GM21423 (cell line): ENCODE measurements around the gene LPCAT3.
A peak's percentile ranks its signal among the peaks of the same experiment; 100 is the strongest.

Source experiments
- ATAC-seq: cut with Tn5 transposase; IDR thresholded peaks from one replicate; pipeline ENCODE4 v1.9.1; 2021; ENCODE audit warnings: mild to moderate bottlenecking, moderate library complexity; ENCODE audit not compliant: unreplicated experiment

LPCAT3 gene

GRCh38 chr12:6965026-6965661 lies 53.1 kb downstream of the LPCAT3 start:
- ATAC-seq = no peak

DNA sequence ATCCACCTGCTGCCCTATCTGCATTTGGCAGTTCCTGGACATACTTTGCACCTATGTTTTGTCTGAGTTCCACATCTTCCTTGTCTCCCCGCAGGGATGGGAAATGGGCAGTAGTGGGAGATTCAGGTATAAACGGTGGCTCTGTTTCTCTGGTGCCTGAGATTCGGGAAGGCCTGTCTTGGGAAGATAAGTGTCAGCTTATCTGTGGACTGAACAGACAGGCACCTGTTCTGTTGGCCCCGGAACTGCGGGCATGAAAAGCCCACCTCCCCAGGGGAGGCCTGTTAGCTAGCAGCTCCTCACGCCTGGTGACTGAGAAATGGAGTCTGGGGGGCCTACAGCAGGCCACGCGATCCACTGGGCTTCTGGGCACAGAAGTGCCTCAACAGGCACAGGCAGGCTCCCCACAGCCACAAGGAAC lies 53.7 kb downstream of the LPCAT3 start:
- ATAC-seq = no peak

GRCh38 chr12:6963791-6964413 lies 54.4 kb downstream of the LPCAT3 start:
- ATAC-seq = no peak

DNA sequence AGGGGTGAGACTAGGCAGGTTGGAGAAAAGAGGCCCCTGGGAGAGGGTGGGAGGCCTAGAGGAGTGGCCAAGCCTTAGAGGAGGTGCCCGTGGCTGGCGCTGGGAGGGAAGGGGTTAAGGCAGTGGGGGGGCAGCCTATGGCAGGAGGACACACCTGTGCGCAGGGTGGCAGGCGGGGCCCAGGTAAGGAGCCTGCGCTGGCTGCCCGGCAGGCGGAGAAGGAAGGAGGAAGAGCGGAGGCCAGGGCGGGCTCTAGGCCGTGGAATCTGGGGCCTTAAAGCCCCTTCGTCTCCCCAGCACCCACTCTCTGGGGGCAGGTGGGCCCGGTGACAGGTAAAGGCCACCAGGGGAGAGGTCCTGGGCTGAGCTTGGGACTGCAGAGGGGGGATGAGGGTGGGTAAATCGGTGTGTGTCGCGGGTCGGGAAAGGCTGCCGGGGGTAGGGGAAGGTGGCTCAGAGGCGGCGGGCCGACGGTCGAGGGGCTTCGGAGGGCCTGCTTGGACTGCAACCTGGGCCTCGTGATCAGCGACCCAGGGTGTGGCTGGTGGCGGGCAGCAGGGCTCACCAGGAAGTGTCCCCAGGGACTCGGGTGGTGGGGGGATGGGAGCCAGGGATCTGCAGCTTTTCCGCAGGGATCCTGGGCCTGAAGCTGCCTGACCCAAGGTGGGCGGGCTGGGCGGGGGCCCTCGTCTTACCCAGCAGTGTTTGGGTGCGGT lies 55.1 kb downstream of the LPCAT3 start:
- ATAC-seq = no peak

- no peak for ATAC-seq
Observed at GRCh38 chr12:6962285-6963015, 55.8 kb downstream of the LPCAT3 start.

GRCh38 chr12:6961695-6962284 lies 56.5 kb downstream of the LPCAT3 start:
- no peak for ATAC-seq

DNA sequence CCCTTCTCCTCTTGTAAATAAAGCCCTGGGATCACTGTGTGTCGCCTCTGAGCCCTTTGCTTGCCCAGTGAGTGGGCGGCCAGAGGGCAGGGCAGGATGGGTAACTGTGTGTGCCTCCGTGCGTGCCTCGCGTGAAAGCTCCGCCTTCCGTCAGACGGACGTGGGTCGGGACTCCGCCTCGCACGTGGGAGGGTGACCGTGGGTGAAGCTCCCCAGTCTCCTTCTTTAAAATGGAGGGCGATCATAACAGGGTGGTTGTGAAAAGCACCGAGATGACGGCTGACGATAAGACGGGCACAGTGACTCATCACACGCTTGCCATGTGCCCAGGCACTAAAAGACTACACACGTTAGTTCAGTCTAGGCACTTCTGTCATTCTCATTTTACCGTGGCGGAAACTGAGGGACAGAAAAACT lies 57.0 kb downstream of the LPCAT3 start:
- ATAC-seq = no peak

GRCh38 chr12:6960593-6961277 lies 57.5 kb downstream of the LPCAT3 start:
- no peak for ATAC-seq

DNA sequence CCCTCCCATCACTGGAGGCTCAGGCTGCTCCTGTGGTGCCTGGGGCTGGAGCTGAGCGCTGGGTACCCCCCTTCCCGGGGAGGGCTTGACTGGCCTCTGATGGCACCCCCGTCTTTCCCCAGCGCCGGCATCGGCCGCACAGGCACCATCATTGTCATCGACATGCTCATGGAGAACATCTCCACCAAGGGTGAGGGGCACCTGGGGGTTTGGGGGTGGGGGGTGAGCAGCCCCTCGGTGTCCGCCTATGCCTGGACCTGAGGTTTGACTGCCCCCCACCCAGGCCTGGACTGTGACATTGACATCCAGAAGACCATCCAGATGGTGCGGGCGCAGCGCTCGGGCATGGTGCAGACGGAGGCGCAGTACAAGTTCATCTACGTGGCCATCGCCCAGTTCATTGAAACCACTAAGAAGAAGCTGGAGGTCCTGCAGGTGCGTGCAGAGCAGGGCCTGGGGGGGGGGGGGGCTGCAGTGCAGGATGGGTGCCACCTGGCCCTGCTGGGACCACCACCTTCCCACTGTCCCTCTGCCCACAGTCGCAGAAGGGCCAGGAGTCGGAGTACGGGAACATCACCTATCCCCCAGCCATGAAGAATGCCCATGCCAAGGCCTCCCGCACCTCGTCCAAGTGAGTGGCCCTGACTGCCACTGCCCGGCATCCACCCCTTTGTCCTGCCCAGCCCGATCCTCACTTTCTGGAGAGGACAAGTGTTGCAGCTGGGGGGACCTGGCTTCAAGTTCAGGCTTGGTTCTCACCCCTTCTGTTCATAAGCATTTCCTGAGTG lies 58.3 kb downstream of the LPCAT3 start:
- no peak for ATAC-seq

DNA sequence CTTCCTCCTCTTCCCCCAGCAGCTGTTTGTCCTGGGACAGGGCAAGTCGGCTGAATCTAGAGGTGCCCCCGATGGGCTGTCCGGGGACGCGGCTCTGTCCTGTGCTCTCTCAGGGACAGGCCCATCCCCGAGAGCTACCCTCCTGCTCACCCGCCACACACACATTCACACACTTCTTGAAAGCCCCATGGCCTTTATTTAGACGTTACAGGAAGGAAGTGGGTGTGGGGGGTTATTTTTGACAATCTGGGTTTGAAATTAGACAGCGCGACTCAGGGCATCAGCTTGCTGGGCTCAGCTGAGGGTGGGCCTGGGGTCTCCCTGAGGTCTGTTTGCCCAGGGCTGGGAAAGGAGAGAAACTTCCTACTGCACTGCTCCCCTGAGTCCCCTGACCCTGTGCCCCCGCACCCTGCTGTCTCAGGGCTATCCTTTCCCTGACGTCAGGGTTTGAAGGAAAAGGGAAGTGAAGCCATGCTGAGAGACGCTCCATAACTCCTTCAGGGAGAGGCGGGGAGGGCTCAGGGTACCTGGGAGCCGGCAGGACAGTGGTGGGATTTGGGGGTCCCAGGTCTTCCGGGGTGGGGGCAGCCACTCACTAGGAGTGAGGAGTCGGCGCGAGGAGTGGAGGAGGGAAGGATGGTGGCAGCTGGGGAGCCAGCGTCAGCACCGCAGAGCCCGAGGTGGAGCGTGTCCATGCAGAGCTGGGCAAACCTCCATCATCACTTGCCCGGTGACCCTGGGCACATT lies 59.0 kb downstream of the LPCAT3 start:
- peak; percentile 49 for ATAC-seq

DNA sequence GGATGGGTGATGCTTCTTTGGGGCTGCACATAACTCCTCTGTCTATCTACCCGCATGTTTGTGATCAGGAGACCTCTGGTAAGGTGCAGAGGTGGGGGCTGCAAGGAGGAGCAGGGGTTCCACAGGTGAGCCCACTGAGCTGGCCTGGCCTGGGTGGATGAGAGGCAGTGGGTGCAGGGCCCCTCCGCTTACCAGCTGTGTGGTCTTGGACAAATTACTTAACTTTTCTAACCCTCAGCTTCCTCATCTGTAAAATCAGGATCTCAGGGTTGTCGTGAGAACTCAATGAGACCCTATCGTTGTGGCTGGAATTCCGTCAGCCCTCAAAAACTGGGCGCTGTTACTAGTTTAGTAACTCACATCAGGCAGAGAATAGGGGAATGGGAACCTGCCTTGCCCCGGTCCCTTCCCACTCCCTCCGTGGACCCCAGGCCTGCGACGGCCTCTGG lies 59.6 kb downstream of the LPCAT3 start:
- ATAC-seq = no peak

DNA sequence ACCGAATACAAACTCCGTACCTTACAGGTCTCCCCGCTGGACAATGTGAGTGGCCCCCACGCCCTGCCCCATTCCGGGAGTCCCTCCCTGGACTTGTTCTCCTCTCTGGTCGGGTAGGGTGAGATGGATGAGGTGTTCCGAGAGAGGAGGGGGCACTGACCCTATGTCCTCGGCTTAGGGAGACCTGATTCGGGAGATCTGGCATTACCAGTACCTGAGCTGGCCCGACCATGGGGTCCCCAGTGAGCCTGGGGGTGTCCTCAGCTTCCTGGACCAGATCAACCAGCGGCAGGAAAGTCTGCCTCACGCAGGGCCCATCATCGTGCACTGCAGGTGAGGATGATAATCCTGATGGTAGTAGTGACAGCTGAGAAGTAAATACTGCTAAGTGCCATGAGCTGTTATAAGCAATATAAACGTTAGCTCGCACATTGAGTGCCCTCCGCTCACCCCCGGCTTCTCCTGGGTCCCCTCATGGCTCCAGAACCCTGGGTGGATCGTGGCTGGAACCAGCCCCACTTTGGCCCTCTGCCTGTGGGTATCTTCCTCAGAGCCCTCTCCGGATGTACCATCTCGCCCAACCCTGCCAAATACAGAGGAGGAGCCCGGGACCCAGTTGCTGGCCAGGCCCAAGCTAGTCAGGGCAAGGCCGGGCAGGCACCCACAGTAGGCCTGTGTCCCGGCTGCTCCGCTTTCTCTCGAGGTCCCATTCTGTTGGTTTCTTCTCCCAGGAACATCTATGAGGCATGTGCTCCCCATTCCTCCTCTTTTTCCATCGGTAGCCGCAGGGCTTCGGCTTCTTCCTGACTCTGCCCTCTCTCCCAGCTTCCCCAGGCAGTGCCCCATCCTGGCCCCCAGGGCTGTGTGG lies 60.3 kb downstream of the LPCAT3 start:
- no peak for ATAC-seq

- ATAC-seq = no peak
Observed at GRCh38 chr12:6957151-6957701, 61.0 kb downstream of the LPCAT3 start.

DNA sequence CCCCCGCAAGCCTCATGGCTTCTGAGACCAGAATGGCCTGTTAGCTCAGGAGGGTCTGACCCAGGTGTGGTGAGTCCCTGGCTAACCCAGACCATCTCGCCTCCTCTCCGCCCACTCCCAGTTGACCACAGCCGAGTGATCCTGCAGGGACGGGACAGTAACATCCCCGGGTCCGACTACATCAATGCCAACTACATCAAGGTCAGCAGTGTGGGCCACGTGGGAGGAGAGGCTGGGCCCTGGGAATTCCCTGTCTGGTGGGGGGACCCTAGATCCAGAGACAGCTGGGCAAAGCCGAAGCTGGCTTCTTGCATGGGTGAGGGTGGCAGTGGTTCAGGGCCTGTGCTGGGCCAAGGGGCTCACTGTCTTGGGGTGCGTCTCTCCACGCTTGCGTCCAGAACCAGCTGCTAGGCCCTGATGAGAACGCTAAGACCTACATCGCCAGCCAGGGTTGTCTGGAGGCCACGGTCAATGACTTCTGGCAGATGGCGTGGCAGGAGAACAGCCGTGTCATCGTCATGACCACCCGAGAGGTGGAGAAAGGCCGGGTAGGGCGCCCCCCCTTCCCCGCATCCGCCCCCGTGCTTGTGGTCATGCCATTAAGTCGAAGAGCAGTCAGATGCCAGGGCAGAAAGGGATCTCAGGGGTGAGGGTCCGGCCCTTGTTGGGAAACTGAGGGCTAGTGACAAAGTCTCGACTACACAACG lies 62.1 kb downstream of the LPCAT3 start:
- ATAC-seq = no peak

DNA sequence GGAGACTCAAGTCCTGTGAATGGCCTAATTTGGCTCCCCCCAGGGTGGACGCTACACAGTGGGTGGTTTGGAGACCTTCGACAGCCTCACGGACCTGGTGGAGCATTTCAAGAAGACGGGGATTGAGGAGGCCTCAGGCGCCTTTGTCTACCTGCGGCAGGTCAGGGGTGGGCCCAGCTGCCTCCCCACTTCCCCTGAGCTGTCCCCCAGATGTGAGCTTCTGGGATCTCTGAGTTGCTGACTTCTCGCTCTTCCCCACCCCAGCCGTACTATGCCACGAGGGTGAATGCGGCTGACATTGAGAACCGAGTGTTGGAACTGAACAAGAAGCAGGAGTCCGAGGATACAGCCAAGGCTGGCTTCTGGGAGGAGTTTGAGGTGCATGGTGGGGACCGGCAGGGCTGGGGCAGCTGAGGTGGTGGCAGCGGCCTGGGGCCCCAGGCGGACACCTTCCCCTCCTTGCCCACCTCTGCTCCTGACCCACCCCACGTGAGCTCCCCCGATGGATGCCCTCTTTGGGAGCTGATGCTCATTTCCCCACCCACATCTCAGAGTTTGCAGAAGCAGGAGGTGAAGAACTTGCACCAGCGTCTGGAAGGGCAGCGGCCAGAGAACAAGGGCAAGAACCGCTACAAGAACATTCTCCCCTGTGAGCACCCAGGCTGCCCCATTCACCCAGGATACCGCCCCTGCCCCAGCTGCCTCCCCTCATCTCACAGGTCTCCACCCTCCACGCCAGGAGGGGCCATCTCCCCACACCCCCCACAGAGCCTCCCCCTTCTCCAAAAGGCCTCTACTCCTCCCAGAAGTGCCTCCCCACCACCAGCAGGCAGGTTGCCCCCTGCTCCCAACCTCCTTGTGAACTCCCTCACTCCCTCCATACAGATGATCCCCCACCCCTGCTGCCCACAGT lies 62.9 kb downstream of the LPCAT3 start:
- no peak for ATAC-seq
